ENCODE data around the gene TMEM205.

DNA sequence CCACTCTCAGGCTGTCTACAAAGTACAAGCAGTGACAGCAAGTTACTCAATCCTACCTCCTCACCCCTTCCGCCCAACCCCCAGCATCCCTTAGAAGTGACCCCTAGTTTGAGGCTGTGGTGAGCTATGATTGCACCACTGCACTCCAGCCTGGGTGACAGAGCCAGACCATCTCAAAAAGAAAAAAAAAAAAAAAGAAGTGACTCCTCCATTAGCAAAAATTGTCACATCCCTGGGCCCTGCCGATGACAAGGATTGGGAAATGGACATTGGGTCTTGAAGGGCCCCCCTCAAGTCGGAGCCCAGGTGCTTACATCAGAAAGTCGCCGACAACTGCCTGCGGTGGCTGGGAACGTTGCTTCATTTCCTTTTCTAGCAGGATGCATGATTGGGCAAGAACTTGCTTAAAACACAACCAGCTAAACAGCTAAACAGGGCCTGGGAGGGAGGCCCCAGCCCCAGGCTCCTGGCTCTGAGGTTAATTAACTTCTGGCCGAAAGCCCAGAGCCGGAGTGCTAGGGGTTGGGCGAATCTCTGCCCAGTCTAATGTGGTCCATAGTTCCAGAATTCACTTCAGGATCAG, 21.9 kb downstream of the TMEM205 start:
- TF ChIP-seq CTCF (IDR thresholded peaks at IDR 0.05) (no peak), POLR2A (IDR thresholded peaks at IDR 0.05) (no peak)

All from lower leg skin (tissue), 3 donors.